Keratinocyte (primary cell): ENCODE measurements around the gene TOMM40. TPM values are rescaled to one million over a fixed set of nuclear protein-coding genes. Genes with fewer than 3 reads are reported as not detected.
A peak's percentile ranks its signal among the peaks of the same experiment; 100 is the strongest.
"Not testable (repeated sequence)": the region's sequence is repeated elsewhere in the genome, so short reads cannot be mapped to it uniquely, and the experiment has no call there.

Experiments used
- DNase-seq: peaks from one replicate; pipeline ENCODE4 v3.0.0-alpha.2; 2011; ENCODE audit warnings: low read depth, missing footprints, low spot score
- FAIRE-seq: peaks from 2 replicates; lab custom pipeline; 2011; peaks lifted over from hg19 to GRCh38; lab: Jason Lieb, UNC
- H2AFZ ChIP-seq: 2 replicates; pipeline ENCODE4 v1.6.0; 2012; ENCODE audit warnings: low read length, control low read depth, inconsistent platforms; ENCODE audit not compliant: control insufficient read depth
- H3K27ac ChIP-seq: 2 replicates; pipeline ENCODE4 v1.5.1; 2011; ENCODE audit warnings: low read length; ENCODE audit not compliant: control insufficient read depth, insufficient read depth
- H3K27me3 ChIP-seq: 3 replicates; pipeline ENCODE4 v1.6.0; 2011; ENCODE audit warnings: low read length; ENCODE audit not compliant: control insufficient read depth, insufficient read depth; ENCODE audit errors: extremely low read depth
- H3K36me3 ChIP-seq, 2 experiments: 2 replicates in 1 of 2; 3 replicates in 1 of 2; pipeline ENCODE4 v1.5.1; 2011; ENCODE audit warnings: low read length in 2 of 2, mild to moderate bottlenecking in 1 of 2; ENCODE audit not compliant: control insufficient read depth in 2 of 2, insufficient read depth in 2 of 2; ENCODE audit errors: extremely low read depth in 1 of 2
- H3K4me1 ChIP-seq: 3 replicates; pipeline ENCODE4 v1.5.1; 2011; ENCODE audit warnings: low read length; ENCODE audit not compliant: control insufficient read depth, insufficient read depth; ENCODE audit errors: extremely low read depth
- H3K4me2 ChIP-seq: 3 replicates; pipeline ENCODE4 v1.6.0; 2011; ENCODE audit warnings: low read depth, low read length; ENCODE audit not compliant: control insufficient read depth, insufficient read depth; ENCODE audit errors: extremely low read depth
- H3K4me3 ChIP-seq, 3 experiments: fragments of 200-600 bp in 1 of 3; sonication (generic) in 1 of 3; 2 replicates in 2 of 3; 3 replicates in 1 of 3; pipeline ENCODE4 v1.5.1; 2011 to 2016; ENCODE audit warnings: low read length in 3 of 3, mild to moderate bottlenecking in 3 of 3, control low read depth in 2 of 3, inconsistent platforms in 1 of 3, low read depth in 1 of 3, mixed read lengths in 1 of 3, mixed run types in 1 of 3, moderate library complexity in 1 of 3; ENCODE audit not compliant: control insufficient read depth in 2 of 3, insufficient read depth in 2 of 3; ENCODE audit errors: extremely low read depth in 1 of 3
- H3K79me2 ChIP-seq: 2 replicates; pipeline ENCODE4 v1.6.0; 2012; ENCODE audit warnings: low read length; ENCODE audit not compliant: control insufficient read depth, insufficient read depth
- H3K9ac ChIP-seq: 3 replicates; pipeline ENCODE4 v1.6.0; 2011; ENCODE audit warnings: low read length; ENCODE audit not compliant: control insufficient read depth, insufficient read depth; ENCODE audit errors: extremely low read depth
- H3K9me1 ChIP-seq: 3 replicates; pipeline ENCODE4 v1.6.0; 2011; ENCODE audit warnings: low read length; ENCODE audit not compliant: control insufficient read depth, insufficient read depth; ENCODE audit errors: extremely low read depth
- H3K9me3 ChIP-seq: 2 replicates; pipeline ENCODE4 v1.5.1; 2012; ENCODE audit warnings: low read depth, low read length; ENCODE audit not compliant: control insufficient read depth
- H4K20me1 ChIP-seq: 3 replicates; pipeline ENCODE4 v1.6.0; 2011; ENCODE audit warnings: low read length; ENCODE audit not compliant: control insufficient read depth, insufficient read depth; ENCODE audit errors: extremely low read depth
- CTCF ChIP-seq, 3 experiments: IDR thresholded peaks in 1 of 3; conservative IDR thresholded peaks in 1 of 3; optimal IDR thresholded peaks in 1 of 3; 2 replicates in 2 of 3; 3 replicates in 1 of 3; pipeline versions ENCODE3 to v1.5.1; 2011; ENCODE audit warnings: low read length in 3 of 3, mild to moderate bottlenecking in 3 of 3, moderate library complexity in 2 of 3, control low read depth in 1 of 3, inconsistent platforms in 1 of 3; ENCODE audit not compliant: insufficient read depth in 2 of 3; ENCODE audit errors: extremely low read depth in 1 of 3
- EZH2 ChIP-seq: IDR thresholded peaks from one replicate; pipeline ENCODE4 v1.6.1; 2012; ENCODE audit warnings: inconsistent platforms, mild to moderate bottlenecking, low read length, moderate library complexity
- dilution Hi-C: fragments of 300-500 bp; cut with MboI; formaldehyde crosslinking; loops from one replicate; pipeline ENCODE4 v1.7.0; 2020; ENCODE audit warnings: low sequenced_read_pairs; ENCODE audit not compliant: extremely low pct_ligation_motif_present
- polyA plus RNA-seq, 5 experiments: library from polyadenylated mRNA; depleted of rRNA in 3 of 5; stranded (reverse) in 3 of 5; stranded (forward) in 1 of 5; unstranded in 1 of 5; fragments of >200 nt; gene quantifications; 1 replicate in 1 of 5; 2 replicates in 3 of 5; 3 replicates in 1 of 5; pipeline versions ENCODE4 v1.2.1 to v1.2.3, GENCODE V29; 2011 to 2012; ENCODE audit warnings: missing spikeins in 2 of 5, low read depth in 1 of 5, low replicate concordance in 1 of 5

The TOMM40 gene
- polyA plus RNA-seq, 1 donor (not counting 4 experiments of a cell fraction or from before 2014, with no cell fraction given), result 46.9 TPM

DNA sequence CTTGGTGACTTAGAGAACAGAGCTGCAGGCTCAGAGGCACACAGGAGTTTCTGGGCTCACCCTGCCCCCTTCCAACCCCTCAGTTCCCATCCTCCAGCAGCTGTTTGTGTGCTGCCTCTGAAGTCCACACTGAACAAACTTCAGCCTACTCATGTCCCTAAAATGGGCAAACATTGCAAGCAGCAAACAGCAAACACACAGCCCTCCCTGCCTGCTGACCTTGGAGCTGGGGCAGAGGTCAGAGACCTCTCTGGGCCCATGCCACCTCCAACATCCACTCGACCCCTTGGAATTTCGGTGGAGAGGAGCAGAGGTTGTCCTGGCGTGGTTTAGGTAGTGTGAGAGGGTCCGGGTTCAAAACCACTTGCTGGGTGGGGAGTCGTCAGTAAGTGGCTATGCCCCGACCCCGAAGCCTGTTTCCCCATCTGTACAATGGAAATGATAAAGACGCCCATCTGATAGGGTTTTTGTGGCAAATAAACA lies 33.2 kb downstream of the TOMM40 start:
- Histone ChIP-seq H3K4me1 (peaks cover 4% of the 10 kb centered on the region), H3K9ac (no peak overlapping the region), H3K27ac (no peak overlapping the region), H3K9me1 (no peaks in the 10 kb centered on the region), H3K4me3 (no peak overlapping the region), H2AFZ (no peak overlapping the region), H3K27me3 (peaks cover 4% of the 10 kb centered on the region), H3K36me3 (no peaks in the 10 kb centered on the region), H3K9me3 (no peaks in the 10 kb centered on the region), H3K4me2 (no peak overlapping the region), H4K20me1 (no peaks in the 10 kb centered on the region), H3K79me2 (no peaks in the 10 kb centered on the region)
- TF ChIP-seq CTCF (optimal IDR thresholded peaks at IDR 0.05 in 1 of 3, IDR thresholded peaks at IDR 0.05 in 1 of 3, conservative IDR thresholded peaks at IDR 0.05 in 1 of 3; ENCODE audit: extremely low read depth in 1 of 3, insufficient read depth in 2 of 3, low read length in 3 of 3), result no peak
- no peak for TF ChIP-seq EZH2
- DNase-seq, result no peak
- FAIRE-seq, result no peak
- dilution Hi-C loops, result no loop called here

DNA sequence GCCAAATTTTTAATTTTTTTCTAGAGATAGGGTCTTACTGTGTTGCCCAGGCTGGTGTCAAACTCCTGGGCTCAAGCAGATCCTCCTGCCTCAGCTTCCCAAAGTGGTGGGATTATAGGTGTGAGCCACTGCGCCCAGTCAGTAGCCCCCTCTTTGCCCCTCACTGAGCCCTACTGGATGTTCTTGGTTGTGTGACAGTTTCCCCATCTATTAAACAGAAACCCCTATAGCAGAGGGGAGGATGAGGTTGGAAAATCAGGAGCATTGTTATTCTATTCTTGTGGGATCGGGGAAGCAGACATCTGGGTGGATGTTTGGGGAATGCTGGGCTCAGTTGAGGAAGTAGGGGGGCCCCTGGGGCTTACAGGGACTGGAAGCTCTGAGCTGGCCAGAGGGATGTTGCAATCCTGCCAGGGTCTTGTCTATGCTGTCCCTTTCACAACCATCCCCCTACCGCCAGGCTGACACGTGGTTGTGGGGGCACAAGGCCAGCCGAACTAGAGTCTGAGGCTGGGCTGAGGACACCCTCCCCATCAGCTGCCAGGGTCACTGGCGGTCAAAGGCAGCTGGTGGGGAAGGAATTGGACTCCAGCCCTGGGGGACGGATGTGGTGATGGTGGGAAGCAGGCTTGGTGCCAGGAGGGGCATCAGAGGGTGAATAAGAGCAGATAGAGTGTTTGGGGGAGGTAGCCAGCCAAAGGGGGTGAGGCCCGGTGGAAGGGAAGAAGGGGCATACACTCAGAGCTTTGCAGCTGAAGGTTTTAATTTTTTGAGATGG lies 34.2 kb downstream of the TOMM40 start:
- DNase-seq, result no peak
- H3K4me1 ChIP-seq, result peaks cover 4% of the 10 kb centered on the region
- no peak for FAIRE-seq
- no peak overlapping the region for H3K4me2 ChIP-seq
- H3K27ac ChIP-seq, result no peak overlapping the region
- no peak overlapping the region for H3K9ac ChIP-seq
- no peaks in the 10 kb centered on the region for H3K79me2 ChIP-seq
- H3K4me3 ChIP-seq, result no peak overlapping the region
- peaks cover 4% of the 10 kb centered on the region for H3K27me3 ChIP-seq
- no peaks in the 10 kb centered on the region for H4K20me1 ChIP-seq
- dilution Hi-C loops, result no loop called here
- H3K36me3 ChIP-seq, result no peaks in the 10 kb centered on the region
- TF ChIP-seq EZH2 (no peak), CTCF (optimal IDR thresholded peaks at IDR 0.05 in 1 of 3, IDR thresholded peaks at IDR 0.05 in 1 of 3, conservative IDR thresholded peaks at IDR 0.05 in 1 of 3; ENCODE audit: extremely low read depth in 1 of 3, insufficient read depth in 2 of 3, low read length in 3 of 3) (no peak)
- H2AFZ ChIP-seq, result no peak overlapping the region
- no peaks in the 10 kb centered on the region for H3K9me1 ChIP-seq
- no peaks in the 10 kb centered on the region for H3K9me3 ChIP-seq

GRCh38 chr19:44926245-44927077 lies 35.4 kb downstream of the TOMM40 start:
- H3K27ac ChIP-seq, H3K79me2 ChIP-seq, H3K9me3 ChIP-seq, H3K9ac ChIP-seq, H3K36me3 ChIP-seq, H4K20me1 ChIP-seq, H3K27me3 ChIP-seq, dilution Hi-C loops, DNase-seq, H3K9me1 ChIP-seq, H3K4me1 ChIP-seq: not testable (repeated sequence)
- peak; percentile 58 for FAIRE-seq
- H2AFZ ChIP-seq, result peak overlapping the region; percentile 22
- peak overlapping the region; percentile 62 for H3K4me2 ChIP-seq
- peak overlapping the region in 2 of 3 experiments; percentile 10 to 11 for H3K4me3 ChIP-seq
